ENCODE data around the gene SECTM1. TPM values are rescaled to one million over a fixed set of nuclear protein-coding genes. Genes with fewer than 3 reads are reported as not detected.

The SECTM1 gene
- total and polyA plus RNA-seq, 4 experiments from 2014 or later, result 2.2 to 6.1 (median 4.8) TPM

- CTCF ChIA-PET (ENCODE audit: partially characterized antibody), result interaction anchor here (1.4 kb wide), 1 partner anchor 104 kb away, joined by 3 read pairs; no protein-coding TSS in a partner anchor
These were observed 23.7 kb downstream of the SECTM1 start for GRCh38 chr17:82309656-82310570.

DNA sequence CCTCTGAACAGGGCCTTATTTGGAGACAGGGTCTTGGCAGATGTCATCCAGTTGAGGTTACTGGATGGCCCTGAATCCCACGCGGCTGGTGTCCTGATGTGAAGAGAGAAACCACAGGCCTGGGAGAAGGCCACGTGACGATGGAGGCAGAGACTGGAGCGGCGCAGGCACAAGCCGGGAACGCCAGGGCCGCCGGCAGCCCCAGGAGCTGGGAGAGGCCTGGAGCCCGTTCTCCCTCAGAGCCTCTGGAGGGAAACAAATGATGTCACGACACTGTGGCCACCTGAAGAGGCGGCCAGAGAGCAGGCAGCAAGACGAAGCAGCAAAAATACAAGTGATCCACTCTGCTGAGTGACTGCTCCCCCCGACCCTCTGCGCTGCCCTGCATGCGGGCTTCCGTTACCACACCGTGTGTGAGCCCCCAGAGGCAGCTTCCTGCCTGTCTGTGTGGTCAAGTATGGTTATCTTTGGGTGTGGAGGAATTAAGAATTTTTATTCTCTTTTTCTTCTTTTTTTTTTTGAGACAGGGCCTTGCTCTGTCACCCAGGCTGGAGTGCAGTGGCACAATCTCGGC is 27.8 kb downstream of the SECTM1 start:
- no peak overlapping the region for H3K4me3 Mint-ChIP-seq
- no peaks in the 10 kb centered on the region for H3K36me3 Mint-ChIP-seq
- H3K9me3 Mint-ChIP-seq, result peaks cover 0 to 2% (median 0%) of the 10 kb centered on the region in 8 donors
- Histone ChIP-seq H3K27me3 (ENCODE audit: insufficient read depth, low read length) (no peaks in the 10 kb centered on the region), H3K9me3 (ENCODE audit: control insufficient read depth in 1 of 2, low read length in 2 of 2) (no peaks in the 10 kb centered on the region), H3K4me3 (ENCODE audit: low read length in 2 of 2) (no peak overlapping the region), H3K4me1 (ENCODE audit: insufficient read depth, low read length) (peaks cover 50% of the 10 kb centered on the region), H3K36me3 (ENCODE audit: insufficient read depth, low read length) (no peaks in the 10 kb centered on the region), H3K27ac (ENCODE audit: low read depth, low read length) (no peak overlapping the region)
- H3K4me1 Mint-ChIP-seq, result peaks cover 13 to 56% (median 35%) of the 10 kb centered on the region in 4 donors
- no peak for DNase-seq
- peak overlapping the region in 3 of 7 donors; percentile 42 to 53 (median 46) for H3K27ac Mint-ChIP-seq
- no peaks in the 10 kb centered on the region for H3K27me3 Mint-ChIP-seq
- intact Hi-C loops (cut with micrococcal nuclease), result no loop called here
- CTCF ChIA-PET (ENCODE audit: partially characterized antibody), result interaction anchor here (8.4 kb wide), 1 partner anchor 16 kb away, joined by 70 read pairs; no protein-coding TSS in a partner anchor
- POLR2A ChIA-PET (ENCODE audit: partially characterized antibody), result interaction anchor here (0.8 to 1.3 kb wide), 3 partner anchors 10 to 14 kb away, joined by 3 to 4 read pairs (median 3); partner anchors contain the start of gene CD7

More at GRCh38 chr17:82309656-82310570, 23.7 kb downstream of the SECTM1 start:
- no peak for DNase-seq
- no peak overlapping the region for H3K4me3 ChIP-seq (ENCODE audit: low read length in 2 of 2)
- Mint-ChIP-seq H3K9me3 (peaks cover 0 to 2% (median 0%) of the 10 kb centered on the region in 8 donors), H3K4me3 (no peak overlapping the region), H3K4me1 (peaks cover 5 to 29% (median 7%) of the 10 kb centered on the region in 4 donors), H3K27ac (no peak overlapping the region), H3K27me3 (no peaks in the 10 kb centered on the region), H3K36me3 (peaks cover 0 to 2% of the 10 kb centered on the region in 2 donors)
- H3K4me1 ChIP-seq (ENCODE audit: insufficient read depth, low read length), result peaks cover 9% of the 10 kb centered on the region
- no peak overlapping the region for H3K27ac ChIP-seq (ENCODE audit: low read depth, low read length)
- no peaks in the 10 kb centered on the region for H3K9me3 ChIP-seq (ENCODE audit: control insufficient read depth in 1 of 2, low read length in 2 of 2)
- no peaks in the 10 kb centered on the region for H3K36me3 ChIP-seq (ENCODE audit: insufficient read depth, low read length)
- intact Hi-C loops (cut with micrococcal nuclease), result no loop called here
- no peaks in the 10 kb centered on the region for H3K27me3 ChIP-seq (ENCODE audit: insufficient read depth, low read length)
- POLR2A ChIA-PET (ENCODE audit: partially characterized antibody), result no interaction called here

GRCh38 chr17:82304826-82305726 is 28.5 kb downstream of the SECTM1 start:
- no peaks in the 10 kb centered on the region for H3K27me3 Mint-ChIP-seq

GRCh38 chr17:82303944-82304808 is 29.4 kb downstream of the SECTM1 start:
- H3K36me3 Mint-ChIP-seq, result no peaks in the 10 kb centered on the region
- ChIA-PET CTCF (ENCODE audit: partially characterized antibody) (interaction anchor here (1.0 to 8.4 kb wide), 6 partner anchors 13 to 98 kb away, joined by 3 to 72 read pairs (median 14); partner anchors contain the start of gene CD7), POLR2A (ENCODE audit: partially characterized antibody) (interaction anchor here (0.8 to 10.4 kb wide), 10 partner anchors 11 to 197 kb away, joined by 3 to 172 read pairs (median 16); partner anchors contain the start of genes CD7 and CSNK1D)
- H3K4me1 Mint-ChIP-seq, result peaks cover 19 to 73% (median 50%) of the 10 kb centered on the region in 4 donors
- peaks cover 0 to 2% (median 0%) of the 10 kb centered on the region in 8 donors for H3K9me3 Mint-ChIP-seq
- Histone ChIP-seq H3K9me3 (ENCODE audit: control insufficient read depth in 1 of 2, low read length in 2 of 2) (no peaks in the 10 kb centered on the region), H3K27me3 (ENCODE audit: insufficient read depth, low read length) (no peaks in the 10 kb centered on the region), H3K4me3 (ENCODE audit: low read length in 2 of 2) (peak overlapping the region; percentile 42 to 54), H3K27ac (ENCODE audit: low read depth, low read length) (peak overlapping the region; percentile 64), H3K36me3 (ENCODE audit: insufficient read depth, low read length) (no peaks in the 10 kb centered on the region), H3K4me1 (ENCODE audit: insufficient read depth, low read length) (peaks cover 67% of the 10 kb centered on the region)
- peak overlapping the region in 7 of 8 donors; percentile 41 to 91 (median 86) for H3K4me3 Mint-ChIP-seq
- peak overlapping the region in 6 of 7 donors; percentile 17 to 100 (median 80) for H3K27ac Mint-ChIP-seq
- intact Hi-C loops (cut with micrococcal nuclease), result loop anchor here (1.0 kb wide), 1 partner anchor 12 kb away; no protein-coding TSS in a partner anchor
- H3K27me3 Mint-ChIP-seq, result no peaks in the 10 kb centered on the region
- DNase-seq, result no peak

More at GRCh38 chr17:82304826-82305726, 28.5 kb downstream of the SECTM1 start:
- no peaks in the 10 kb centered on the region for H3K36me3 Mint-ChIP-seq
- no peak overlapping the region for H3K4me3 ChIP-seq (ENCODE audit: low read length in 2 of 2)
- peak overlapping the region in 3 of 7 donors; percentile 42 to 53 (median 46) for H3K27ac Mint-ChIP-seq
- no peaks in the 10 kb centered on the region for H3K9me3 ChIP-seq (ENCODE audit: control insufficient read depth in 1 of 2, low read length in 2 of 2)
- ChIA-PET CTCF (ENCODE audit: partially characterized antibody) (interaction anchor here (1.0 to 8.4 kb wide), 2 partner anchors 16 to 69 kb away, joined by 3 to 70 read pairs; no protein-coding TSS in a partner anchor), POLR2A (ENCODE audit: partially characterized antibody) (interaction anchor here (0.8 to 10.4 kb wide), 5 partner anchors 10 to 70 kb away, joined by 4 to 172 read pairs (median 27); partner anchors contain the start of genes CD7 and CSNK1D)
- H3K9me3 Mint-ChIP-seq, result peaks cover 0 to 2% (median 0%) of the 10 kb centered on the region in 8 donors
- no peaks in the 10 kb centered on the region for H3K27me3 ChIP-seq (ENCODE audit: insufficient read depth, low read length)
- H3K4me1 Mint-ChIP-seq, result peaks cover 15 to 64% (median 42%) of the 10 kb centered on the region in 4 donors
- H3K36me3 ChIP-seq (ENCODE audit: insufficient read depth, low read length), result no peaks in the 10 kb centered on the region
- peak overlapping the region in 2 of 8 donors; percentile 10 to 13 for H3K4me3 Mint-ChIP-seq
- no peak for DNase-seq
- peaks cover 58% of the 10 kb centered on the region for H3K4me1 ChIP-seq (ENCODE audit: insufficient read depth, low read length)
- no peak overlapping the region for H3K27ac ChIP-seq (ENCODE audit: low read depth, low read length)
- intact Hi-C loops (cut with micrococcal nuclease), result no loop called here

DNA sequence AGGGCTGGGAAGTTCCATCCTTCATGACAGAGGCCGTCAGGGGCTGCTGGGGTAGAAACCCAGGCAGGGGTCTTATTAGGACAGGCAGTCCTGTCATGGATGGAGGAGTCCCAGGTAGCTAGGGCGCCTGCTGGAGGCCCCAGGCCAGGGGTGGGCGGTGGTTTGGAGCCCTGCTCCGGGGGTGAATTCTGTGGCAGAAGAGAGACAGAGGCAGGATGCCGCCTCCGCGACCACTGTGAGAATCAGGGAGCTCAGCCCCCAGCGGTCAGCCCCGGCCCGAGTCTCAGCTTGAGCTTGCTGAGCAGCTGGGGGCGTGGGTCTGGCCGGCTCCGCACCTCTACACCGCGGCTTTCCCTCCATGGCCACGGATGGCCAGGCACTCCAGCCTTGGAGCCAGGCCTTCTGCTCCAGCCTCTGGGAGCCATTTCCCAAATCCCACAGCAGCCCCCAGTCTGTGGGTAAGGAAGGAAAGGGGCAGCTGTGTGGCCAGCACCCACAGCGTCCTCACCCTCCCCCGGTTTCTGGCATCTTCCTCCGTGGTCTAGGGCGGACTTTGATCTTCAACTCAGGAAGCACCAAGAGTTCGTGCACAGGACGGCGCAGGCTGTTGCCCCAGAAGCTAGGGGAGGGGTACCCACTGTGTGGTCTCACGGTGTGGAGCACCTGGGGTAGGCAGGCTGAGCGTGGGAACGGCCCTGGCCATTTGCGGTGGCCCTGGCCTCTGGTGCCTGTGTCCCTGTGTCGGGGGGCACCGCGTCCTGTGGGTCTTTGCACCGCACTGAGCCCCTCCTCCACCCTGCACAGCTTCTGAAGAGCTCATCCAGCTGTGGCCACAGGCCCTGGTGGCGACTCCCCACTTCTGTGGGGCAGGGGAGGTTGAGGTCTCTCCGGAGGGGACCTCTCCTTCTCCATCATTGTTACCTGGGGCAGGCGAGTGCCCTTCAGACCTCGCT is 30.3 kb downstream of the SECTM1 start:
- CTCF ChIA-PET (ENCODE audit: partially characterized antibody), result interaction anchor here (1.3 to 8.4 kb wide), 6 partner anchors 14 to 97 kb away, joined by 3 to 72 read pairs (median 20); partner anchors contain the start of gene CD7

More for the DNA sequence above, 30.3 kb downstream of the SECTM1 start:
- Mint-ChIP-seq H3K27me3 (no peaks in the 10 kb centered on the region), H3K27ac (peak overlapping the region; percentile 84 to 100 (median 92)), H3K4me3 (peak overlapping the region; percentile 73 to 91 (median 84)), H3K4me1 (peaks cover 23 to 82% (median 56%) of the 10 kb centered on the region in 4 donors), H3K36me3 (no peaks in the 10 kb centered on the region), H3K9me3 (peaks cover 0 to 2% (median 0%) of the 10 kb centered on the region in 8 donors)
- POLR2A ChIA-PET (ENCODE audit: partially characterized antibody), result interaction anchor here (0.6 to 10.4 kb wide), 18 partner anchors 10 to 799 kb away, joined by 3 to 172 read pairs (median 6); partner anchors contain the start of genes CD7, CSNK1D, SECTM1 and SLC16A3
- peak; percentile 48 to 72 (median 62) for DNase-seq
- H3K27me3 ChIP-seq (ENCODE audit: insufficient read depth, low read length), result no peaks in the 10 kb centered on the region
- H3K36me3 ChIP-seq (ENCODE audit: insufficient read depth, low read length), result no peaks in the 10 kb centered on the region
- intact Hi-C loops (cut with micrococcal nuclease), result loop anchor here (1.0 kb wide), 1 partner anchor 13 kb away; no protein-coding TSS in a partner anchor
- H3K4me1 ChIP-seq (ENCODE audit: insufficient read depth, low read length), result peaks cover 76% of the 10 kb centered on the region
- H3K9me3 ChIP-seq (ENCODE audit: control insufficient read depth in 1 of 2, low read length in 2 of 2), result no peaks in the 10 kb centered on the region
- H3K4me3 ChIP-seq (ENCODE audit: low read length in 2 of 2), result peak overlapping the region; percentile 42 to 54
- H3K27ac ChIP-seq (ENCODE audit: low read depth, low read length), result peak overlapping the region; percentile 64
